Activated CD8-positive, alpha-beta memory T cell treated with anti-CD3 and anti-CD28 coated beads, Interleukin-2, amount 50 U/mL, for 1 hour (primary cell): ENCODE data around the gene MMP1.
"Not testable (repeated sequence)": the region's sequence is repeated elsewhere in the genome, so short reads cannot be mapped to it uniquely, and the experiment has no call there.

Source experiments
- DNase-seq: peaks from one replicate; pipeline ENCODE4 v3.0.0-alpha.2; 2020; ENCODE audit errors: extremely low read depth

Gene MMP1

DNA sequence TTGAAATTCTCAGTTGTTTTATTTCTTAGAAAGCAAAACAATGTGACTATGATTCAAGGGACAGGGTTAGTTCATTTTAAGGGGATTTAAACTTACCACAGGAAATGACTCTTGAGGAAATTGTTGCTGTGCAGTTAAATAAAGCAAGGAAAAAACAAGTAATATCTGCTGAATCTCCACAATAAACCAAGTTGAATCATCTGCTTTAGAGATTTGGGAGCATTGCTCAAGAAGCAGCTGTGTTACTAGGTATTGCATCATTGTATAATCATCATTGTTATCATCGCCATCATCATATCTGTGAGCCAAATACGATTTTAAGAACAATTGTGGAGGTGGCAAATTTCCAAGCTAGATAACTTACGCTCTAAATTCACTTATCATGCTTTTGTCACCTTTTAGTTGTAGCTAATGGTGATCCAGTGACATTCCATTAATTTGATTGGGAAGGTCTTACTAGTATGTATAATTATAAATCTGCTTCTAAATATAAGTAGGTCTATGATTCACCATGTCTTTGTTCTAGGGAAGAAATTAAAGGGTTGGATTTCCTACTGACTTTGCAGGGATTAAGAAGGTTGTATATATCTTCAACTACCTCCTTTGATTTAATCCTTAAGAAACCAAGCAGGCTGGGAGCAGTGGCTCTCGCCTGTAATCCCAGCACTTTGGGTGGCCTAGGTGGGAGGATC is 37.5 kb downstream of the MMP1 start:
- no peak for DNase-seq

DNA sequence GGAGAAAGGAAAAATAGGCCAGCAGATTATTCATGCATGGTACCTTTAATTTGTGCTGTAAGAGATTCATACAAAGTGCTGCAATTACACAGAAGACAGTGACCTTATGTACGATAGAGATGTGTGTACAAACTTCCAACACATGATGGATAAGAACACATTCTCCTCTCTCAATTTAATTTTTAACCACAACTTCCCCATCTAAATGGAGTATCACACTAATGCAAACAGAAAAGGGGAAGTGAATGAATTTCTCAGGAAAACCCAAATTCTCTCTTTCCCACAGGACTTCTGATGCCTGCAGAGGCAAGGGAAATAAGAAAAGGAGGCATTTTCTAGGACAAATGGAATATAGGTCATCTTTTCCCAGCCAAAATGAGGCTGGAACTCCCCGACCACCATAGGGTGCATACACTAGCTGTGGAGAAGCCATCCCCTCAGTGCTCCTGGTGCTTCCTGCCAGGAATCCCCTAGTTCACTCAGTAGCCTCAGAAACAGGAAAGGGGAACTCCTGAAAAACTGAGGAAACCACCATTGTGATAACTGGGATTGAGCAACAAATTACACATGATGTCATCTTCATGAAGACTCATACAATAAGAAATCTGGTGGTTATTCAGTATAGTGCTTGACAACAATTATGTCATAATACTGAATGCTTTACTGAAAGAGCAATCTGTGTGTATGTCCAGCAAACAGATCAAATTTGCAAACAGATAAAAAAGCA is 40.0 kb downstream of the MMP1 start:
- no peak for DNase-seq

DNA sequence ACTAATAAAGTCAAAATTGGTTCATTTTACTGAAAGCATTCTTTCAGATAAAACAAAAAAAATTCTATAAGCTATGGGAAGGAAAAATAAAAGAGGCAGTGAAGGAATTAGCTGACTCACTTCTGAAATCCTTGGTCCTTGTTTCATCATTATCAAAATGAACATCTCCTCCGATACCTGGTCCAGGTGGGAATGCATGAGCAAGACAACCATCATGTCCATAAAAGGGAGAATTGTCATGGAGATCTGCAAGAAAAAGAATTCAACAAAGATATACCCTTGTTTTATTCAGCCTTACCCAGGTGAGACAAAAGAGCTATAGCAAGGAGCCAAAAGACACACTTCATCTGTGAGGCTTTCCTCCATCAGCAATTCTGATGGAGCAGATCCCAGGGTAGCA is 44.7 kb downstream of the MMP1 start:
- no peak for DNase-seq

DNA sequence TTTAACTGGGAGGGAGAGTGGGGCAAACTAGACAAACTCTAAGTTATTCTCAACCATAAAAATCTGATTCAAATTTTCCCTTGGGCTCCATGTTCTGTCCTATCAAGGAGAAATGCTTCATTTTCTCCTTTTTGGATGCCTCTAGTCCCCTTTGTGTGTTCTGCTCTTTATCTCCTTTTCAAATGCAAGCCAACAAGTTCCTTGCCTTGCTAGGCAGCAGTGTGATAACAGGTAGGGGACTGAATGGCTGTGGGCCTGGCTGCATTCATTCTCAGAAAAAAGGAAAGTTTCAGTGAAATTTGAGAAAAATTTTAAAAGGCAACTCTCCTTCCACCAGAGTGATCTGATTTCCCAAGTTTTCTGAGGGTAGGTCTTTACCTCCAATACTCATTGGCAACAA is 46.3 kb downstream of the MMP1 start:
- DNase-seq: no peak

DNA sequence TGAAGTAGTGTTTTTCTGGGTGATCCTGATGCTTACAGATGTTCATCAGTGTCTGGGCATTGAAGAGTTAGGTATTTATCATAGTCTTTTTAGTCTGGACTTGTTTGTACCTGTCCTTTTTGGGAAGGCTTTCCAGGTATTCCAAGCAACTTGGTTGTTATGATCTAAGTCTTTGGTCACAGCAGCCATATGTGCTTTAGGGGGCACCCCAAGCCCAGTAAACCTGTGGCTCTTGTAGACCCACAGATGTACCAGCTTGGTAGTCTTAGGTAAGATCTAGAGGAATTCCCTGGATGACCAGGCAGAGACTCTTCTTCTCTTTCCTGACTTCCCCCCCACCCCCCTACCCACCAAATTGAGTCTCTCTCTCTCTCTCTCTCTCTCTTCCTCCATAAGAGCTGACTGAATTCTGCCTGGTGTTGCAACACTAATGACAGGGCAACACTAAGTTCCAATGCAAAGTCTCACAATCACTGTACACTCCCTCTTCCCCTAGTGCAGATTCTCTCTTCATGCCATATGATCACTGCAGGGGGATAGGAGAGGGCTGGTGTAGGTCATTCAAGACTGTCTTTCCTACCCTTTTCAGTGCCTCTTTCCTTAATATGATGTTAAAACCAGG is 48.7 kb downstream of the MMP1 start:
- no peak for DNase-seq

DNA sequence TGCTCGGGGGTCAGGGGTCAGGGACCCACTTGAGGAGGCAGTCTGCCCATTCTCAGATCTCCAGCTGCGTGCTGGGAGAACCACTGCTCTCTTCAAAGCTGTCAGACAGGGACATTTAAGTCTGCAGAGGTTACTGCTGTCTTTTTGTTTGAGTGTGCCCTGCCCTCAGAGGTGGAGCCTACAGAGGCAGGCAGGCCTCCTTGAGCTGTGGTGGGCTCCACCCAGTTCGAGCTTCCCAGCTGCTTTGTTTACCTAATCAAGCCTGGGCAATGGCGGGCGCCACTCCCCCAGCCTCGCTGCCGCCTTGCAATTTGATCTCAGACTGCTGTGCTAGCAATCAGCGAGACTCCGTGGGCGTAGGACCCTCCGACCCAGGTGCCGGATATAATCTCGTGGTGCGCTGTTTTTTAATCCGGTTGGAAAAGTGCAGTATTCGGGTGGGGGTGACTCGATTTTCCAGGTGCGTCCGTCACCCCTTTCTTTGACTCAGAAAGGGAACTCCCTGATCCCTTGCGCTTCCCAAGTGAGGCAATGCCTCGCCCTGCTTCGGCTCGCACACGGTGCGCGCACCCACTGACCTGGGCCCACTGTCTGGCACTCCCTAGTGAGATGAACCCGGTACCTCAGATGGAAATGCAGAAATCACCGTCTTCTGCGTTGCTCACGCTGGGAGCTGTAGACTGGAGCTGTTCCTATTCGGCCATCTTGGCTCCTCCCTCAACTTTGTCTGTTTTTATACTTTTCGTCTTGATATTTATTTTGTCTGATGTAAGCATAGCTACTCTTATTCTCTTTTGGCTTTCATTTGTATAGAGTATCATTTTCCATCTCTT is 51.0 kb downstream of the MMP1 start:
- not testable (repeated sequence) for DNase-seq
